Lower leg skin (tissue), 4 donors: ENCODE measurements around the gene PILRA. TPM values are rescaled to one million over a fixed set of nuclear protein-coding genes. Genes with fewer than 3 reads are reported as not detected.
"Not testable (repeated sequence)": the region's sequence is repeated elsewhere in the genome, so short reads cannot be mapped to it uniquely, and the experiment has no call there.

ENCODE experiments used
- DNase-seq, 2 donors: peaks; one replicate each; pipeline ENCODE4 v3.0.0-alpha.2; 2019; ENCODE audit warnings: low spot score in 2 of 2
- H3K4me3 ChIP-seq: fragments of 200-600 bp; sonication (generic); 2 replicates; pipeline ENCODE4 v1.5.1; 2017; ENCODE audit warnings: mild to moderate bottlenecking, low read depth; ENCODE audit not compliant: poor library complexity, severe bottlenecking
- CTCF ChIP-seq, 3 donors: fragments of 450-650 bp; IDR thresholded peaks; one replicate each; pipeline ENCODE4 v1.5.1; 2016; ENCODE audit warnings: antibody characterized with exemption in 3 of 3, mild to moderate bottlenecking in 3 of 3, moderate library complexity in 2 of 3
- POLR2A ChIP-seq, 2 donors: fragments of 450-650 bp; IDR thresholded peaks; one replicate each; pipeline ENCODE4 v1.6.1; 2016 to 2017; ENCODE audit warnings: antibody characterized with exemption in 2 of 2, mild to moderate bottlenecking in 1 of 2, moderate library complexity in 1 of 2
- WGBS, 2 donors: methylation state at CpG; one replicate each; pipeline ENCODE4 v1.1.5; 2018; 5-methylcytosine and 5-hydroxymethylcytosine counted together
- intact Hi-C: fragments of 100-400 bp; cut with DNase I; formaldehyde crosslinking; loops from one replicate; pipeline ENCODE4 v1.15.0; 2023; ENCODE audit warnings: low total_unique reads
- total RNA-seq, 4 donors: library from RNA; depleted of rRNA; stranded (reverse); fragments of >200 nt; gene quantifications; one replicate each; pipeline ENCODE4 v1.1.0, GENCODE V29; 2016

PILRA gene
- total RNA-seq, 4 donors from 2014 or later = 2.2 to 4.6 (median 3.4) TPM

GRCh38 chr7:100434297-100435144, 61.2 kb downstream of the PILRA start:
- TF ChIP-seq POLR2A (IDR thresholded peaks at IDR 0.05) = no peak
- TF ChIP-seq CTCF (IDR thresholded peaks at IDR 0.05) = no peak
- WGBS, 2 donors = 81 to 86% methylated on average over 22 of the region's 22 CpGs
- peak in 1 of 2 donors; percentile 79 for DNase-seq
- H3K4me3 ChIP-seq = no peak overlapping the region
- intact Hi-C loops = no loop called here

GRCh38 chr7:100435401-100436304, 62.4 kb downstream of the PILRA start:
- 2% methylated on average over 62 to 66 of the region's 81 CpGs for WGBS, 2 donors
- DNase-seq = peak in 1 of 2 donors; percentile 91
- peak overlapping the region; percentile 85 for H3K4me3 ChIP-seq
- TF ChIP-seq CTCF (IDR thresholded peaks at IDR 0.05) (no peak), POLR2A (IDR thresholded peaks at IDR 0.05) (no peak)
- intact Hi-C loops = no loop called here

GRCh38 chr7:100437150-100438100, 64.1 kb downstream of the PILRA start:
- peak in 1 of 2 donors; percentile 87 for DNase-seq
- 86 to 87% methylated on average over 28 of the region's 28 CpGs for WGBS, 2 donors
- intact Hi-C loops = no loop called here
- no peak for TF ChIP-seq CTCF (IDR thresholded peaks at IDR 0.05)
- no peak overlapping the region for H3K4me3 ChIP-seq

GRCh38 chr7:100438172-100438571, 64.9 kb downstream of the PILRA start:
- intact Hi-C loops = no loop called here

DNA sequence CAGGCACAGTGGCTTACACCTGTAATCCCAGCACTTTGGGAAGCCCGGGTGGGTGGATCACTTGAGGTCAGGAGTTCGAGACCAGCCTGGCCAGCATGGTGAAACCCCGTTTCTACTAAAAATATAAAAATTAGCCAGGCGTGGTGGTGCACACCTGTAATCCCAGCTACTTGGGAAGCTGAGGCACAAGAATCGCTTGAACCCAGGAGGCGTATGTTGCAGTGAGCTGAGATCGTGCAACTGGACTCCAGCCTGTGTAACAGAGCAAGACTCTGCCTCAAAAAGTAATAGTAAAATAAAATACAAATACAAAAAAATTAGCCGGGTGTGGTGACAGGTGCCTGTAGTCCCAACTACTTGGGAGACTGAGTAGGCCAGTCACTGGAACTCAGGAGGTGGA, 65.4 kb downstream of the PILRA start:
- WGBS, 2 donors = 92 to 96% methylated on average over 8 of the region's 8 CpGs
- peak in 1 of 2 donors; percentile 63 for DNase-seq
- H3K4me3 ChIP-seq, intact Hi-C loops: not testable (repeated sequence)

More at GRCh38 chr7:100438172-100438571, 64.9 kb downstream of the PILRA start:
- H3K4me3 ChIP-seq = no peak overlapping the region
- 49 to 50% methylated on average over 2 of the region's 2 CpGs for WGBS, 2 donors
- DNase-seq = no peak
- TF ChIP-seq CTCF (IDR thresholded peaks at IDR 0.05) = no peak
- TF ChIP-seq POLR2A (IDR thresholded peaks at IDR 0.05) = no peak

- intact Hi-C loops, H3K4me3 ChIP-seq: not testable (repeated sequence)
- 89 to 91% methylated on average over 7 of the region's 7 CpGs for WGBS, 2 donors
- peak in 1 of 2 donors; percentile 53 for DNase-seq
Observed at GRCh38 chr7:100439244-100439643, 66.0 kb downstream of the PILRA start.
